ENCODE data around the gene HOXA10.

HOXA10 gene

DNA sequence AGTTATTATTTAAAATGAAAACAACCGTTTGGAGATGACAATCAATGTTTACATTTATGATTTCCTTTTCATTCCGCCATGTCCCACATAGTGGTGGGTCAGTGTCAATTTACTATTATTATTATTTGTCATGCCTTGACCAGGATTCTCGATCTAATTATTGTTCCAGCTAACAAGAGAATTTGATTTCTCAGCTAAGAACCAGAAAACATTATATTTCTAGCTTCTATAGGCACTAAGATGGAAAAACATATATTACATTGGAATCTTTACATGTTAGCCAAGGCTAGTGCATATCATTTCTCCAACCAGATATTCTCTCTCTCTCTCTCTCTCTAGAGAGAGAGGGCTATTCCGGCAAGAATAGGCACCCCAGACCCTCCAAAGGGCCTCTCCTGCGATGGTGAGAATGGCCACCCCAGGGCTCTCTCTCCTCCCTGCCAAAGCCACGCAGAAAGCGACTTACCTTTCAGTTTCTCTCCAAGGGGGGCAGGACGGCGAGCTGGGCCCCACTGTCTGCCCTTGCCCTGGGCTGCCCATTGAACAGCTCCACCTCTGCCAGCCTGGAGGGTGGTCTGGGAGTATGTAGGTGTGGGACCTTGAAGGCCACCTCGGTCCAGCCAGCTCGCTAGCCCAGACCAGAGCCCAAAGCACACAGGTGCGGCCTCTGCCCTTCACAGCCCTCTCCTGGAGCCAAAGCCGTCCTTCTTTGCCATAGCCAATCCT is 24.1 kb downstream of the HOXA10 start:
- no peak for TF ChIP-seq CTCF (IDR thresholded peaks at IDR 0.05)

DNA sequence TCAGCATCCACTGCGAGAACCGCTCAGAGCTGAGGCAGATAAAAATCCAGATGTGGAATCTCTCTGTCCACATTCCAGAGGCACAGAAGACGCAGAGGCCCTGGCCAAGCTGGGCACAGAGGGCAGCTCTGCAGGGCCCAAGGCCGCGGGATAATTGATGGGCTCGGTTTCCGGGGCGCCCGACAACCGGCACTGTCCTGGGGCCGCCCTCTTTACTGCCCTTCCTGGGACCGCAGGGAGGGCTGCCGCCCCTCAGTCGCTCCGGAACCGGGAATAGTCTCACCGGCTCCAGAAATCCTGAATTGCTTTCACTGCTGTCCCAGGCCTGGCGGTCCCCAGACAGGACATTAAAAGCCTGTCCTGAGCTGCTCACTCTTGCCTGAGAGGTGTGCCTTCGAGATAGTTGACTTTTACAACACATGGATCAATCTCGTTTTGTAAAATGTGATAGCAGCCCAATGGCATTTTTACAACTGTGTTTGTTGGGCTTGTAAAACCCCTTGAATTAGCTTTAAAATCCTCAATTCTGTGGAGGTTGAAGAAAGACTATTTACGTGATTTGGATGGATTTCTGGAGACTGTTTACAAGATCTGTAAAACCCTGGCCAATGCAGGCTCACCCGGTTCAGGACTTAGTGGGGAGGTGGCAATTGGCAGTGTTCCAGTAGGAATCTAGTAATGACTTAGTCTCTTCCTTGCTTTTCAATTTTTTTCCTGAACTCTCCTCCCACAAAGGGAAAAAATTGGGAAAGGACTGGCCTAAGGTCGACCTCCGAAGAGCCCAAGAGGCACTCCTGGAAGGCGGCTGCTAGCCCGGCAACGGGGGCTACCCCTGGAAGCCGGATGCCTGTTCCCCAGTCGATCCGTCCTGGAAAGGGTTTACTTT is 25.1 kb downstream of the HOXA10 start:
- no peak for TF ChIP-seq CTCF (IDR thresholded peaks at IDR 0.05)

DNA sequence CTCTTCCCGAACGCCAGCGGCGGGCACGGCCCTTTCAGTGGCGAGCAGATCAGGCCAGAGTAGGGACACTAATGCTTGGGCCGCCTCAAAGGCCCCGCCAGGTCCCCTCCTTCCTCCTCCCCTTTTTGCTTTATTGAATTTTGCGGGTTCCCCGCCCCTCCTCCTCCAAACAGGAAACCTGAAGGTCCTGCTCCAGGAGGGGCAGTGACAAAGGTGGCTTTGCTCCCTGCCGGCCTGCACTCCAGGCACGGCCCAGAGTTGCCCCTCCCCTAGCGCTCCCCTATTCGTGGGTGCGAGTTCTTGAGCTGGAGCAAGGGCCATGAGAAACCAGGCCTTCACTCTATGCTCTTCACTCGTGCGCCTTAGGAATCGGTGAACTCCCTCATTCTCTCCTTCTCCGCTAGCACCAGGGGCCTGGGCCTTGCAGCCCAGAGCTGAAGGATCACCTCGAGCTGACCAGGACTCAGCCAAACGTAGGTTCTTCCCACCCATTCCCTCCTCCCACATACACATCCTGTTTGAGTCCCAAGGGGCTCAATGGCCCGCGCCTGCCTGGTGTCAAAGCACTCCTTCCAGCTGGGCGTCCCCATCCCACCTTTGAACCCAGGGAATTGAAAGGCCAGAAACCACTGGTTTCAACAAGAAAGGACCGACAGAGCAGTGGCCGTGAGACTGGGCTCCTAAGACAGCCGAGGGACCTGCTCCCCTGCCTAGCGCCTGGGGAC is 25.9 kb downstream of the HOXA10 start:
- no peak for TF ChIP-seq CTCF (IDR thresholded peaks at IDR 0.05)

DNA sequence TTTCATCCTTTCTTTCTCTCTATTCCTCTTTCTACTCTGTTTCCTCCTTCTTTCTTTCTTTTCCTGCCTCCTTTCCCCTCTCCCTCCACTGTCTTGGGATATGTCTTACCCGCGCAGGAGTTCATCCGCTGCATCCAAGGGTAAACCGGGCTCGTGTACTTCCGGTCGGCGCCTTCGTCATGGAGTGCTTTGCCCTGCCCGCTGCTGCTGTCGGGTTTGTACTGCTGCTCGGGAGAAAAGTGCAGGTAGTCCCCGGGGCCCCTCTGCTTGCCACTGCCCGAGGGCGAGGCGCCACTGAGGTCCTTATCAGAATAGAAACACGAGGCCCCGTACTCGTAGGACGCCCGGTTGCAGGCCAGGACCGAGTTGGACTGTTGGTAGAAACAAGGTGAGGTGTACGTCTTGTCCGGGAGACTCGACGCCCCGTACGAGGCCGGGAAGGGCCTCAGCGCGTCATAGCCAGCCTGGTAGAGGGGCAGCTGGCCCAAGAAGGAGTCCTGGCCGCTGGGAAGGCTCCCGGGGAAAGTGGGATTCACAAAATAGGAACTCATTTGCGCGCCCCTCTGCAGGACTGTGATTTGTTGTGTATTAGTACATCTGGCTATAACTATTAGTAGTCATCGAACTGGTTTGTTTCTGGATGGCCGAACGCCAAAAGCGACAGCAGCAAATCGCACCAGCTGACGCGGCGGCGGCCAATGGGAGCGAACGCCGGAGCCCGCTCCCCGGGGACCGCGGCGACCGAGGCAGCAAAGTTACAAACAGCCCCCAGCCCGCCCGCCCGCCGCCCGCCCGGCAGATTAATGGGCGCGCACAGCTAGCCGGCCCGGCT is 26.7 kb downstream of the HOXA10 start, which contains the start of gene HOXA6:
TSS of gene HOXA6 (minus strand) at position 576 of the 832 bp plus-strand sequence. CDS start at position 551, 25 bp downstream.
- no peak for TF ChIP-seq CTCF (IDR thresholded peaks at IDR 0.05)

GRCh38 chr7:27146491-27147198 is 27.5 kb downstream of the HOXA10 start:
- no peak for TF ChIP-seq CTCF (IDR thresholded peaks at IDR 0.05)

- TF ChIP-seq CTCF (IDR thresholded peaks at IDR 0.05), result no peak
These were observed 28.2 kb downstream of the HOXA10 start for GRCh38 chr7:27145914-27146412.

All from LNCAP (cell line).